ENCODE results near the gene IFT88.

Gene IFT88

GRCh38 chr13:20716951-20717350 lies 150.0 kb downstream of the IFT88 start:
- no peak for DNase-seq (ENCODE audit: low spot score)

DNA sequence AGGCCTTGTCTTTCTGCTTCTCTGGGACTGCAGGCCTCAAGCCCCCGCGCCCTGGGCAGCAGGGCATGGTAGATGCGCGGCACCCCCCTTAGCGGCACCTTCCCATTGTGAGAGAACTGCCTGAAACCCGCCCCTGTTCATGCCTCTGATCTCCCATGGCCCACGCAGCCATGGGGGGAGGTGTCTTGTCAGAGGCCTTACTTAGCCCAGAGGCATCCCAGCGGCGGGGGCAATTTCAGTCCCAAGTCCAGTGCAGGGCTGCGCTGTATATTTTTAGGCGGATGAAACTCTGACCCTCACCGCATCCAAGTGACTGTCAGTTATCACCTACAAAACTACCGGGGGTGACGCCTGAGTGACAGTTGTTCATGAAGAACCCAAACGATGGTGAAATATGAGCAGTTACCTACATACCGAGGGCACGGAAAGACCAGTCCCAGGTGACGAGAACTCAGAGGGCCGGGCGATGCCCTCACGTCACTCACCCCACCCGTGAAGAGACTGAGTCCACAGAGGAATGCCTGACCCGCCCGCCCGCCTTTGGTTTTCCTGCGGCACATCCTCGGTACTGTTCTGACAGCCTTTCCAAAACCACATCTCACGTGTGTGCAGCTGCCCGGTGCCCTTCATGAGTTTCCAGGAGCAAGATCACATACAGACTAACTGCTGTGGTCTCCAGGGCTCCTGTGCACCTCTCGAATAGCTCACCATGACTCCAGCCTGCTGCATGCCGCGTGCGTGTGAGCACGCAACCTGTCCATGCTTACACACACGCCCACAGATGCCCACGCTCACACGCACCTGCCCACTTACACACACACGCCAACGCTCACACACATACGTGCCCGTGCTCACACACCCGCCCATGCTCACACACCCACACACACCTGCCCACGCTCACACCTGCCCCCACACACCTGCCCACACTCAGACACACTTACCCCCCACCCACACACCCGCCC lies 150.9 kb downstream of the IFT88 start:
- DNase-seq (ENCODE audit: low spot score): no peak

- DNase-seq (ENCODE audit: low spot score): no peak
Measured at GRCh38 chr13:20718958-20719566, 152.1 kb downstream of the IFT88 start.

GRCh38 chr13:20719783-20720182 lies 152.8 kb downstream of the IFT88 start:
- no peak for DNase-seq (ENCODE audit: low spot score)

GRCh38 chr13:20720499-20720898 lies 153.5 kb downstream of the IFT88 start:
- no peak for DNase-seq (ENCODE audit: low spot score)

DNA sequence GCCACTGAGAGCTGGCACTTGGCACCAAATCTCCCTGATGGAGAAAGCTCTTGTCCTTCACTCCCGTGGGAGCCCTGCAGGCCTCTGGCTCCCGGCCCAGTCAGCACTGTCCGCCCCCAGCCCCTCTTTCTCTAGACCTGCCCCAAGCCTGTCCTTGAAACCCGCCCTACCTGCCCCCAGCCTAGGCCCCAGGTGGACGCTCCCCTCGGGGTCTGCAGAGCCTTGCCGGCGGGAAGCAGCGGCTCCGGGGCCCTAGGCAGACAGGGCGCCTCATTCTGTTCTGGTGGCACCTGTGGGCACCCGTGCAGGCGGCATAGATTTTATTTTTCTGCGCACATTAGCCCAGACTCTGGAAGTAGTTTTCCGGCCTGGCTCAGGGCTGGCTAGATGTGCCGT lies 154.1 kb downstream of the IFT88 start:
- DNase-seq (ENCODE audit: low spot score): no peak

DNA sequence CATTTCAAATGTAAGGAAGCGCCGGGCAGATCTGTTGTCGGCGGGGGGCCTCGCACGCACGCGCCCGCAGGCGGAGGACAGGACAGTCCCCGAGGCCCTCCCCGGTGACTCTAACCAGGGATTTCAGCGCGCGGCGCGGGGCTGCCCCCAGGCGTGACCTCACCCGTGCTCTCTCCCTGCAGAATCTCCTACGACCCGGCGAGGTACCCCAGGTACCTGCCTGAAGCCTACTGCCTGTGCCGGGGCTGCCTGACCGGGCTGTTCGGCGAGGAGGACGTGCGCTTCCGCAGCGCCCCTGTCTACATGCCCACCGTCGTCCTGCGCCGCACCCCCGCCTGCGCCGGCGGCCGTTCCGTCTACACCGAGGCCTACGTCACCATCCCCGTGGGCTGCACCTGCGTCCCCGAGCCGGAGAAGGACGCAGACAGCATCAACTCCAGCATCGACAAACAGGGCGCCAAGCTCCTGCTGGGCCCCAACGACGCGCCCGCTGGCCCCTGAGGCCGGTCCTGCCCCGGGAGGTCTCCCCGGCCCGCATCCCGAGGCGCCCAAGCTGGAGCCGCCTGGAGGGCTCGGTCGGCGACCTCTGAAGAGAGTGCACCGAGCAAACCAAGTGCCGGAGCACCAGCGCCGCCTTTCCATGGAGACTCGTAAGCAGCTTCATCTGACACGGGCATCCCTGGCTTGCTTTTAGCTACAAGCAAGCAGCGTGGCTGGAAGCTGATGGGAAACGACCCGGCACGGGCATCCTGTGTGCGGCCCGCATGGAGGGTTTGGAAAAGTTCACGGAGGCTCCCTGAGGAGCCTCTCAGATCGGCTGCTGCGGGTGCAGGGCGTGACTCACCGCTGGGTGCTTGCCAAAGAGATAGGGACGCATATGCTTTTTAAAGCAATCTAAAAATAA lies 154.7 kb downstream of the IFT88 start:
- peak; percentile 76 for DNase-seq (ENCODE audit: low spot score)

GRCh38 chr13:20727856-20728255 lies 160.9 kb downstream of the IFT88 start:
- no peak for DNase-seq (ENCODE audit: low spot score)

DNA sequence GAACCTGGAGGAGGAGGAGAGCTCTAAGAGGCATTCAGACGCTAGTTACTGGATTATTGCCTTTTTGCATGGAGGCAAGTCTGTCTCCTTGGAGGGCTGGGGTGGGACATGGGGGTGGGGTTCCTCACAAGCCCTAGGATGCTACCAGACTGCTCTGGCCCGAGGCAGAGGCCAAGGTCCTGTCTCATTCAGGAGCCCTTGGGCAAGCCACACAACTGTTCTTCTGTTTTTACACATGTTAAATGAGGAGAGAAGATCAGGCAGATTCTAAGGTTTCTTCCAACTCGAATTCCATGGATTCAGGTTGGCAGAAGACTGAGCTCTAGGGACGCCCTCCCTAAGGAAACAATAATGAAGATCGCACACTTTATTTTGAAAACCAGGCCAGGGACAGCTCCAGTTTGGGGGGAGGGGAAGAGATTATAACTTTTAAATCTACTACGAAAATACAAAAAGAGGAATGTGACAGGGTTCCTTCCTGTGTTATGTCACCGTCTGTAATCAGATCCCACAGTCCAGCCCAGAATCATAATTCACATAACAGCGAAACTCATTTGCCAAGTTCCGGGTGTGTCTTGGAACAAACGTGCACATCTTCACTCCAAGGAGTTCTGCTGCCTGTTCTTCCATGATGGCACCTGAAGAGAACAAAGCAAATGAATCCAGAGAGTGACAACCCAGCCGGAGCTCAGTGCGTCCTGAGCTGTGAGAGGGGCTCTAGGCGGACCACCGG lies 161.8 kb downstream of the IFT88 start:
- DNase-seq (ENCODE audit: low spot score): no peak

- DNase-seq (ENCODE audit: low spot score): no peak
Measured at GRCh38 chr13:20729633-20730585, 163.0 kb downstream of the IFT88 start.

DNA sequence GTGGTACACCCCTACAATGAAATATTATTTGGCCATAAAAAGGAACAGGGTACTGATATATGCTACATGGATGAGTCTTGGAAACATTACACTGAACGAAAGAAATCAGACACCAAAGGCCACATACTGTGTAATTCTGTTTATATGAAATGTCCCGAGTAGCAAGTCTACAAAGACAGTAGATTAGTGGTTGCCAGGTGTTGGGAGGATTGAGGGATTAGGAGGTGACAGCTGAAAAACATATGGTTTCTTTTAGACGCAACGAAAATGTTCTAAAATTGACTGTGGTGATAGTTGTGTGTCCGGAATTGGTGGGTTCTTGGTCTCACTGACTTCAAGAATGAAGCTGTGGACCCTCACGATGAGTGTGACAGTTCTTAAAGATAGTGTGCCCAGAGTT lies 171.7 kb downstream of the IFT88 start:
- DNase-seq (ENCODE audit: low spot score): no peak

DNA sequence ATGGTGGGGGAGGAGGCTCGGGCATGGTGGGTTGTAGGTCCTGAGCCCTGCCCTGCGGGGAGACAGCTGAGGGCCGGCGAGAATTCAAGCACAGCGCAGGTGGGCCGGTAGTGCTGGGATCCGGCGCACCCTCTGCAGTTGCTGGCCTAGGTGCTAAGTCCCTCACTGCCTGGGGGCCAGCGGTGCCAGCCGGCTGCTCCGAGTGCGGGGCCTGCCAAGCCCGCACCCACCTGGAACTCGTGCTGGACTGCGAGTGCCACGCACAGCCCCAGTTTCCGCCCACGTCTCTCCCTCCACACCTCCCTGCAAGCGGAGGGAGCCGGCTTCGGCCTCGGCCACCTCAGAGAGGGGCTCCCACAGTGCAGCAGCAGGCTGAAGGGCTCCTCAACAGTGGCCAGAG lies 173.1 kb downstream of the IFT88 start:
- no peak for DNase-seq (ENCODE audit: low spot score)

Measured in AG08396 (cell line).